Left lung (tissue), 10 donors: ENCODE data around the gene HNRNPUL1. TPM values are rescaled to one million over a fixed set of nuclear protein-coding genes. Genes with fewer than 3 reads are reported as not detected.
"Not testable (repeated sequence)": the region's sequence is repeated elsewhere in the genome, so short reads cannot be mapped to it uniquely, and the experiment has no call there.

Experiments
- ATAC-seq: fragments of 200-7000 bp; cut with Tn5 transposase; one replicate; pipeline ENCODE4 v1.9.1; 2020; ENCODE audit warnings: moderate library complexity
- DNase-seq, 4 donors: peaks; one replicate each; pipeline ENCODE4 v3.0.0-alpha.2; 2013 to 2020
- H3K27ac ChIP-seq, 2 donors: fragments of 200-600 bp; sonication (generic) in 1 of 2; one replicate each; pipeline versions ENCODE4 v1.5.0 to v1.8.0; 2020 to 2021
- H3K27me3 ChIP-seq, 2 donors: fragments of 200-600 bp; sonication (generic) in 1 of 2; one replicate each; pipeline versions ENCODE4 v1.5.0 to v1.8.0; 2020 to 2021
- H3K36me3 ChIP-seq, 2 donors: fragments of 200-600 bp; sonication (generic) in 1 of 2; one replicate each; pipeline versions ENCODE4 v1.5.0 to v1.8.0; 2020 to 2021
- H3K4me1 ChIP-seq, 2 donors: fragments of 200-600 bp; one replicate each; pipeline ENCODE4 v1.8.0; 2021
- H3K4me3 ChIP-seq, 2 donors: fragments of 200-600 bp; sonication (generic) in 1 of 2; one replicate each; pipeline versions ENCODE4 v1.5.0 to v1.8.0; 2020 to 2021; ENCODE audit warnings: mild to moderate bottlenecking in 1 of 2
- H3K9me3 ChIP-seq, 2 donors: fragments of 200-600 bp; sonication (generic) in 1 of 2; one replicate each; pipeline versions ENCODE4 v1.5.0 to v1.8.0; 2020 to 2021
- intact Hi-C, 2 donors: fragments of 100-400 bp; cut with DNase I; formaldehyde crosslinking; loops; one replicate each; pipeline versions ENCODE4 v1.11.2 to v1.14.2; 2022
- polyA plus RNA-seq, 6 donors: library from polyadenylated mRNA; unstranded; fragments of 120-200 nt; gene quantifications; one replicate each; pipeline ENCODE4 v1.2.1, GENCODE V29; 2013; ENCODE audit not compliant: insufficient read length in 6 of 6
- total RNA-seq, 2 donors: library from RNA; stranded (reverse); fragmentation: NEBNext Ultra II Directional; extraction: Animal tissue kit (Norgen Biotek cat#: 25700); gene quantifications; one replicate each; pipeline ENCODE4 v1.2.1, GENCODE V29; 2021
- TF ChIP-seq, protein P1 (sequence below), 2 donors: fragments of 200-600 bp; sonication (generic) in 1 of 2; IDR thresholded peaks; one replicate each; pipeline versions ENCODE4 v1.5.0 to v1.8.0; 2021; ENCODE audit warnings: antibody characterized with exemption in 2 of 2
- donor health status: DM: no; HTN: yes; CAD: no.
- donor health status: DM: no; HTN: no; CAD: no.

HNRNPUL1 gene
- total and polyA plus RNA-seq, 8 donors, result 168 to 240 (median 227) TPM

DNA sequence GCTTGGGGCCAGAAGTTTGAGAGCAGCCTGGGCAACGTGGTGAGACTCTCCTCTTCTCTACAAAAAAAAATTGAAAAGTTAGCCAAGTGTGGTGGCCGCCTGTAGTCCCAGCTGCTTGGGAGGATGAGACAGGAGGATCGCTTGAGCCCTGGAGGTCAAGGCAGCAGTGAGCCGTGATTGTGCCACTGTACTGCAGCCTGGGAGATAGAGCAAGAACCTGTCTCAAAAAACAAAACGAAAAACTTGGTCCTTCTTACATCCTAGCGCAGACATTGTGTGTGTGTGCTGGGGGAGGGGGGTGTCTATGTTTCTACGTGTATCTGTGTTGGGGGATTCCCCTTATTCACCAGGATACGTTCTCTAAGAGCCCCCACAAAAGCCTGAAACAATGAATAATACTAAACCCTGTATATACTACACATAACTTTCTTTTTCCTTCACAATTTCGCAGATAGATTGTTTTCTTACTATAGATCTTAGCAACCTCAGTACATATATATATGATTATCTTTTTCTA is 37.2 kb upstream of the HNRNPUL1 start:
- Histone ChIP-seq H3K27me3 (peaks cover 0 to 47% of the 10 kb centered on the region in 2 donors), H3K9me3 (no peaks in the 10 kb centered on the region), H3K36me3 (no peaks in the 10 kb centered on the region), H3K4me3 (peak overlapping the region; percentile 24 to 44), H3K27ac (no peak overlapping the region), H3K4me1 (peaks cover 8 to 26% of the 10 kb centered on the region in 2 donors)
- ATAC-seq (no peak), DNase-seq (no peak)
- intact Hi-C loops, result no loop called here
- TF ChIP-seq, protein P1, sequence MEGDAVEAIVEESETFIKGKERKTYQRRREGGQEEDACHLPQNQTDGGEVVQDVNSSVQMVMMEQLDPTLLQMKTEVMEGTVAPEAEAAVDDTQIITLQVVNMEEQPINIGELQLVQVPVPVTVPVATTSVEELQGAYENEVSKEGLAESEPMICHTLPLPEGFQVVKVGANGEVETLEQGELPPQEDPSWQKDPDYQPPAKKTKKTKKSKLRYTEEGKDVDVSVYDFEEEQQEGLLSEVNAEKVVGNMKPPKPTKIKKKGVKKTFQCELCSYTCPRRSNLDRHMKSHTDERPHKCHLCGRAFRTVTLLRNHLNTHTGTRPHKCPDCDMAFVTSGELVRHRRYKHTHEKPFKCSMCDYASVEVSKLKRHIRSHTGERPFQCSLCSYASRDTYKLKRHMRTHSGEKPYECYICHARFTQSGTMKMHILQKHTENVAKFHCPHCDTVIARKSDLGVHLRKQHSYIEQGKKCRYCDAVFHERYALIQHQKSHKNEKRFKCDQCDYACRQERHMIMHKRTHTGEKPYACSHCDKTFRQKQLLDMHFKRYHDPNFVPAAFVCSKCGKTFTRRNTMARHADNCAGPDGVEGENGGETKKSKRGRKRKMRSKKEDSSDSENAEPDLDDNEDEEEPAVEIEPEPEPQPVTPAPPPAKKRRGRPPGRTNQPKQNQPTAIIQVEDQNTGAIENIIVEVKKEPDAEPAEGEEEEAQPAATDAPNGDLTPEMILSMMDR (IDR thresholded peaks at IDR 0.05), result no peak

GRCh38 chr19:41228486-41228885 is 35.7 kb upstream of the HNRNPUL1 start:
- Histone ChIP-seq H3K4me3 (no peak overlapping the region), H3K9me3 (no peaks in the 10 kb centered on the region), H3K36me3 (no peaks in the 10 kb centered on the region), H3K27ac (no peak overlapping the region), H3K4me1 (peaks cover 8 to 31% of the 10 kb centered on the region in 2 donors), H3K27me3 (peaks cover 0 to 47% of the 10 kb centered on the region in 2 donors)
- DNase-seq (no peak), ATAC-seq (no peak)
- TF ChIP-seq, protein P1 (IDR thresholded peaks at IDR 0.05), result no peak
- intact Hi-C loops, result no loop called here

DNA sequence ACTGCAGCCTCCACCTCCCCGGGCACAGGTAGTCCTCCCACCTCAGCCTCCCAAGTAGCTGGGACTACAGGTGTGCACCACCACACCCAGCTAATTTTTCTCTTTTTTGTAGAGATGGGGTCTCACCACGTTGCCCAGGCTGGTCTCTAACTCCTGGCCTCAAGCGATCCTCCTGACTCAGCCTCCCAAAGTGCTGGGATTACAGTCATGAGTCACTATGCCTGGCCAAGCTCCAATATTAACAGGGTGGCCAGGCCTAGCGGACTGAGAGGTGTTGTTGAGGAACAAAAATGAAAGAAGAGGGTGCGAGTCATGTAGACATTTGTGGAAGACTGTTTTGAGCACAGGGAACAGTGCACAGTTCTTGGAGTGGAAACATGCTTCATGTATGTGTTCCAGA is 34.8 kb upstream of the HNRNPUL1 start:
- H3K9me3 ChIP-seq, intact Hi-C loops, H3K27ac ChIP-seq, ATAC-seq, H3K36me3 ChIP-seq, H3K4me3 ChIP-seq, DNase-seq: not testable (repeated sequence)
- Histone ChIP-seq H3K4me1 (peaks cover 8 to 32% of the 10 kb centered on the region in 2 donors), H3K27me3 (peaks cover 0 to 47% of the 10 kb centered on the region in 2 donors)

DNA sequence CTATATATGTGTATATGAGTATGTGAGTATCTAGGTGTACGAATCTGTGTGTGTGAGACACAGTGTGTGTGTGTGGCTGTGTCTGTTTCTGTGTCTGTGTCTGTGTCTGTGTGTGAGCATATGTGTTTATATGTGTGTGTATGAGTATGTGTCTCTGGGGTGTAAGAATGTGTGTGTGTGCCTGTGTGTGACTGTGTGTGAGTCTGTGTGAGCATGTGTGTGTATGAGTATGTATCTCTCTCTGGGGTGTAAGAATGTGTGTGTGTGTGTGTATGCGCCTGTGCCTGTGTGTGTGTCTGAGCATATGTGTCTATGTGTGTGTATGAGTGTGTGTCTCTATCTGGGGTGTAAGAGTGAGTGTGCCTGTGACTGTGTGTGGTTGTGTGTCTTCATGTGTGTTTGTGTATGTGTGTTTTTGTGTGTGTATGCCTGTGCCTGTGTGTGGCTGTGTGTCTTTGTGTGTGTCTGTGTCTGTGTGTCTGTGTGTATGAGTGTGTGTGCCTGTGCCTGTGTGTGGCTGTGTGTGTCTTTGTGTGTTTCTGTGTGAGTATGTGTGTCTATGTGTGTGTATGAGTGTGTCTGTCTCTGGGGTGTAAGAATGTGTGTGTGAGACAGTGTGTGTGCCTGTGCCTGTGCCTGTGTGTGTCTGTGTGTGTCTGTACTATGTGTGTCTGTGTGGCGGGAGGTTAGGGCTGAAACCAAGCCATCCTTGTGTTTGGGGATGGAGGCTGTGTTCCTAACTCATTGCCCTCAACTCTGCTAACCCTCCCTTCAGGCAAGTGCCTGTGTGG is 33.9 kb upstream of the HNRNPUL1 start:
- no peak for DNase-seq
- Histone ChIP-seq H3K27ac (no peak overlapping the region), H3K4me1 (peaks cover 8 to 32% of the 10 kb centered on the region in 2 donors), H3K4me3 (no peak overlapping the region), H3K9me3 (no peaks in the 10 kb centered on the region), H3K36me3 (no peaks in the 10 kb centered on the region), H3K27me3 (peaks cover 0 to 39% of the 10 kb centered on the region in 2 donors)
- intact Hi-C loops, result no loop called here
- TF ChIP-seq, protein P1 (IDR thresholded peaks at IDR 0.05), result no peak
- no peak for ATAC-seq

DNA sequence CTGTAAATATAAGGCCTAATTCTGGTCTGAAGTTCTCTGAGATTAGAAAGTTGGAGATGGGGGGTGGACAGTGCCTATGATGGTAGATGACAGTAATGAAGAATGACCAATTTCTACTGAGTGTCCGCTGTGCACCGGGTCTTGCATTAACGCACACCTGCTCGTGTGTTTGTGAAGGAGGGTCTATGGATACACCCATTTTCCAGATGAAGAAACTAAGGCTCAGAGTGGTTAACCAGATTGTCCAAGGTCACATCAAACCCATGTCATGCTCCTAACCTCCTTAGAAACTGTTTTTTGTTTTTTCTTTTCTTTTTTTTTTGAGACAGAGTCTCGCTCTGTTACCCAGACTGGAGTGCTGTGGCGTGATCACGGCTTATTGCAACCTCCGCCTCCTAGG is 31.5 kb upstream of the HNRNPUL1 start:
- no peak for DNase-seq
- no peak for ATAC-seq
- TF ChIP-seq, protein P1 (IDR thresholded peaks at IDR 0.05), result no peak
- intact Hi-C loops, result no loop called here
- no peaks in the 10 kb centered on the region for H3K9me3 ChIP-seq
- H3K27ac ChIP-seq, result no peak overlapping the region
- H3K36me3 ChIP-seq, result no peaks in the 10 kb centered on the region
- H3K4me3 ChIP-seq, result no peak overlapping the region
- peaks cover 0 to 14% of the 10 kb centered on the region in 2 donors for H3K4me1 ChIP-seq
- peaks cover 0 to 15% of the 10 kb centered on the region in 2 donors for H3K27me3 ChIP-seq
